IPS DF 6.9 (cell line): ENCODE data around the gene UTS2B.
"Not testable (repeated sequence)": the region's sequence is repeated elsewhere in the genome, so short reads cannot be mapped to it uniquely, and the experiment has no call there.

Experiments
- DNase-seq: peaks from one replicate; pipeline ENCODE4 v3.0.0-alpha.2; 2013; ENCODE audit warnings: low read depth, low spot score
- H3K27ac ChIP-seq: one replicate; pipeline ENCODE4 v1.5.1; 2013; ENCODE audit warnings: low read length, control low read depth
- H3K27me3 ChIP-seq: 2 replicates; pipeline ENCODE4 v1.6.1; 2013; ENCODE audit warnings: mild to moderate bottlenecking, low read length; ENCODE audit not compliant: control insufficient read depth, insufficient read depth
- H3K36me3 ChIP-seq: 2 replicates; pipeline ENCODE4 v1.6.1; 2013; ENCODE audit warnings: low read length; ENCODE audit not compliant: control insufficient read depth, insufficient read depth
- H3K4me1 ChIP-seq: 2 replicates; pipeline ENCODE4 v1.6.1; 2013; ENCODE audit warnings: low read length; ENCODE audit not compliant: control insufficient read depth, insufficient read depth
- H3K4me3 ChIP-seq: 2 replicates; pipeline ENCODE4 v1.5.1; 2013; ENCODE audit warnings: mild to moderate bottlenecking, low read length
- H3K9me3 ChIP-seq: 2 replicates; pipeline ENCODE4 v1.6.1; 2013; ENCODE audit warnings: low read length, inconsistent platforms; ENCODE audit not compliant: control insufficient read depth, insufficient read depth
- WGBS: extraction: QIAGEN DNeasy Blood & Tissue Kit; methylation state at CpG from one replicate; pipeline ENCODE4 v1.1.7; 2013; ENCODE audit warnings: mixed read lengths, missing lambda C conversion rate; ENCODE audit not compliant: insufficient read length, insufficient coverage; 5-methylcytosine and 5-hydroxymethylcytosine counted together

The UTS2B gene

DNA sequence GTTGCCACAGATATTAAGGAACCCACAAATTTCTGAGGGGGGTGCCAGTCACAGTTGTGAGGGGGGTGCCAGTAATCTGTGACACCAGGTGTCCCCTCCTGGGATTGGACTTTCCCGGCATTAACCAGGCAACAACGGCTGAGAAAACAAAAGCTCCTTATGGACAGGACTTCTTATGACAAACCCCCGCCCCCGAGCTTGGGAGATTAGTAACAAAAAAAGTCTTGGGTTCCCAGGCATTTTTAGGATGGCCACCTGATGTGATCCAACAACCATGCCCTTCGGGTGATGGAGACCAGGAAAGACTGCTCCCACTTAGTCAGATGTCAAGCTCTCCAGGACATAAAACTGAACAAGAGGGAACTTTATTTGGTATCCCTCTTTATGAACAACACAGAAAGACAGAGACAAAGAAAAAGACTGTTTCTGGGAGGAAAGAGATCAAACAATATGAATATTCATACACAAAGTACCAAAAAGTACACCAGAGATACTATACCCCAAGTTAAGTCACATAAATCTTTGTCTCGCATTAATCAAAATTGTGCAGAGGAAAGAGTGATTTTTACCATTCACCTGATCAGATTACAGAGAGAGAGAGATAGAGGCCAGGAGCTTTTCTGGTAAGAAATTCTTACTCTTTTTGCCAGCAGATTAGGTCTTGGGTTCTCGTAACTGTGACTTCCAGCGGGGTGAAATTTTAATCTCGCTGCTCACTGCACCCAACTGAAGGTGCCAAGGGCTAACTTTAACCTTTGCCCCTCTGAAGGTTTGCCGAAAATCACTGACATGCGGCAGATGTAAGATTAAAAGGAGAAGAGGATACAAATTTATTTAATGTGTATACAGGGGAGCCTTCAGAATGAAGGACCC, 69.7 kb downstream of the UTS2B start:
- no peak overlapping the region for H3K27ac ChIP-seq
- no CpG with 5 or more reads among the region's 11 CpGs for WGBS
- no peaks in the 10 kb centered on the region for H3K9me3 ChIP-seq
- H3K36me3 ChIP-seq = no peaks in the 10 kb centered on the region
- H3K4me1 ChIP-seq = peaks cover 10% of the 10 kb centered on the region
- H3K4me3 ChIP-seq = no peak overlapping the region
- DNase-seq = no peak
- no peaks in the 10 kb centered on the region for H3K27me3 ChIP-seq

DNA sequence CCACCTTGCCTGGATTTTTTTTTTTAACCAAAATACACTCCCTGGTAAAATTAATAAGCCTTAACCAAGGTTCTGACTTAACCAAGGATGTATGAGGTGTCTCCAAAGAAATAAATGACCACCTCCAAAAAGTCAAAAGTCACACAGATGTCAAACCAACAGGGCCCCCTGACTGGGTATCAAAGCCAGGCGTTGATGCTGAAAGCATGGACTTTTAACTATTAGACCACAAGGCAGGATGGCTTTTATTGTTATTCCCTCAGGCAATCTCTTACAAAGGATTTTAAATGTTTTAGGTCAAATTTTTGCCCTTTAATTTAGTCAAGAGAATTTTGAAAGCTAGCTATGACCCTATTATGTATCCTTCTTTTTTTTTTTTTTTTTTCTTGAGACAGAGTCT, 70.8 kb downstream of the UTS2B start:
- no CpG with 5 or more reads among the region's 1 CpG for WGBS
- H3K27me3 ChIP-seq = no peaks in the 10 kb centered on the region
- no peaks in the 10 kb centered on the region for H3K9me3 ChIP-seq
- no peak for DNase-seq
- H3K27ac ChIP-seq = no peak overlapping the region
- no peaks in the 10 kb centered on the region for H3K36me3 ChIP-seq
- peaks cover 13% of the 10 kb centered on the region for H3K4me1 ChIP-seq
- H3K4me3 ChIP-seq = no peak overlapping the region

DNA sequence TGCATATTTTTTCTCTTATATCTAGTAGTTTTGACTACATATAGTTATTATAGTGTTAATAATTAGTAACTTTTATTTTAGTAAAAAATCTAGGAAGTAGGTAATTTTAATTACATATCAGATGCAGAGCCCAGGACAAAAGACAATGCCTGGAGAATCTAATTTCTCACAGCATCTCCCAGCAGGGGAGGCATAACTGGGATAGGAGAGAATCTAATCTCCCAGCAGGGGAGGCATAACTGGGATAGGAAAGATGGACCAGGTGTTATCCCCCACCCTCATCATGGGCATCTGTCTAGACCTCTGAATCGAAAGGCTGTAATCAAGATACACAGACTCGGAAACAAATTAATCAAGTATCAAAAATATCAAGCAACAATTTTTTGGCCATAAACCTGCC, 73.0 kb downstream of the UTS2B start:
- Histone ChIP-seq H3K27ac (no peak overlapping the region), H3K4me1 (peaks cover 13% of the 10 kb centered on the region), H3K27me3 (no peaks in the 10 kb centered on the region), H3K9me3 (no peaks in the 10 kb centered on the region), H3K4me3 (no peak overlapping the region), H3K36me3 (no peaks in the 10 kb centered on the region)
- DNase-seq = no peak
- no CpG with 5 or more reads among the region's 2 CpGs for WGBS

DNA sequence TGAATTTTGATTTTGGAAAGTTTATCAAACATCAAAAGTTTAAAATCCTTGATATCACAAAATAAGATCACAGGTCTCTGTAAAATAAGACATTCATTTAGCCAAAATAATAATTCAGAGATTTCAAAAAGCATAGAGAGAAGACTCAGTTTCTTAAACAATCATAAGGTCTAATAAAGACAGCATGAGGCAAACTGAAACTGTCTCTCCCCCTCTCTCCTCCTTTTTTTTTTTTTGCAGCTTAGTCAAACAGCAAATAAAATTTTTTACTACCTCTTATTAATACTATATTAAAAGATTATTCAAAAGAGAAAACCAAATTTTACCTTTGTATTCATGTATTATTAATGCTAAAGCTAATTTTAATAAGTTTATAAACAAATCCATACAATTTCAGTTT, 73.9 kb downstream of the UTS2B start:
- Histone ChIP-seq H3K4me1 (peaks cover 13% of the 10 kb centered on the region), H3K9me3 (no peaks in the 10 kb centered on the region), H3K27me3 (no peaks in the 10 kb centered on the region), H3K36me3 (no peaks in the 10 kb centered on the region), H3K4me3 (no peak overlapping the region), H3K27ac (no peak overlapping the region)
- no peak for DNase-seq

DNA sequence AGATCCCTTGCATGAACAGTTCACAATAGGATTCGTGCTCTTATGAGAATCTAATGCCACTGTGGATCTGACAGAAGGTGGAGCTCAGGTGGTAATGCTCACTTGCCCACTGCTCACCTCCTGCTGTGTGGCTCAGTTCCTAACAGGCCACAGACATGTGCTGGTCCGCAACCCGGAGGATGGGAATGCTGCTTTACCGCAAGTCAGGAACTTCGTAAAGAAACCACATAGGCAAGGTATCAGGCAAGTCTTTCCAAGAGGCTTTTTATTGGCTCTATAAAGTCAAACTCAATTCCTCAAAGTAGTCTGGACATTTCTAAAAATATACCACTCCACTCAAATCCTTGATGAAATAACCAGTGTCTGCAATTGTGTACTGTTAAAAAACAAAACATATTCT, 75.2 kb downstream of the UTS2B start:
- Histone ChIP-seq H3K36me3 (no peaks in the 10 kb centered on the region), H3K27me3 (no peaks in the 10 kb centered on the region), H3K27ac (no peak overlapping the region), H3K4me1 (peaks cover 10% of the 10 kb centered on the region), H3K4me3 (no peak overlapping the region), H3K9me3 (no peaks in the 10 kb centered on the region)
- DNase-seq = no peak
- WGBS = no CpG with 5 or more reads among the region's 5 CpGs

DNA sequence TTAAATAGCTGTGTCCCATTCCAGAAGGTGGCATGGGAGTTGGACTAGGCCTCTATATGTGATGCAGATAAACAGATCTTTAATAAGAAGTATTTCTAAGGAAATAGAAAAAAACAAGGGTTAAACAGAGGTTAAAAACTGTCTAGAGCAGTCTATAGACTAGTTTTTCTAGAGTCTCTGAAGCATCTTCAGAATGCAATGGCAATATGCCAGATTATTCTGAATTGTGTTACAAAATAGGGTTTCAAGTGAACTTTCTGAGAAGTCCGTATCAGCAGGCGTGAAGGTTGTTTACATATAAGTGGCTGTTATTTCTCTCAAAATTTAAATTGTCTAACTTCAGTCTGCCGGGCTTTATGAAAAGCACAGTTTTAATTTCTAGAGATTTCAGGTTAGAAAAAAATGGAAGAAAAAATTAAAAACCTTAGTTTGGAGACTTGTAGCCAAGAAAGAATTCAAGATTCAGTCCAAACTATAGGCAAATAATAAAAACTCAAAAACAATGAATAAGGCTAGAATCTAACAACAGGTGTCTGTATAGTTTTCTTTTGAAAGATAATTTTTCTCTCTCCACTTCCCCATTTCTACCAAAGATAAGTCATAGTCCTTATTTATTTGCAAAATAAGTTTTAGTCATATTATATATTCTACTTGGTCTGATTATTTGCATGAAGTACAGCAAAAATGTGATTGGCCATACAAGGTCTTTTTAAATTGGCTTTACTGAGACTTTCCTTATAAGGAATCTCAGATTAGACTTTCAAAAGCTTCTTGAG, 76.0 kb downstream of the UTS2B start:
- DNase-seq = no peak
- no CpG with 5 or more reads among the region's 3 CpGs for WGBS
- Histone ChIP-seq H3K27me3 (no peaks in the 10 kb centered on the region), H3K9me3 (no peaks in the 10 kb centered on the region), H3K36me3 (no peaks in the 10 kb centered on the region), H3K4me3 (no peak overlapping the region), H3K4me1 (peaks cover 10% of the 10 kb centered on the region), H3K27ac (no peak overlapping the region)

DNA sequence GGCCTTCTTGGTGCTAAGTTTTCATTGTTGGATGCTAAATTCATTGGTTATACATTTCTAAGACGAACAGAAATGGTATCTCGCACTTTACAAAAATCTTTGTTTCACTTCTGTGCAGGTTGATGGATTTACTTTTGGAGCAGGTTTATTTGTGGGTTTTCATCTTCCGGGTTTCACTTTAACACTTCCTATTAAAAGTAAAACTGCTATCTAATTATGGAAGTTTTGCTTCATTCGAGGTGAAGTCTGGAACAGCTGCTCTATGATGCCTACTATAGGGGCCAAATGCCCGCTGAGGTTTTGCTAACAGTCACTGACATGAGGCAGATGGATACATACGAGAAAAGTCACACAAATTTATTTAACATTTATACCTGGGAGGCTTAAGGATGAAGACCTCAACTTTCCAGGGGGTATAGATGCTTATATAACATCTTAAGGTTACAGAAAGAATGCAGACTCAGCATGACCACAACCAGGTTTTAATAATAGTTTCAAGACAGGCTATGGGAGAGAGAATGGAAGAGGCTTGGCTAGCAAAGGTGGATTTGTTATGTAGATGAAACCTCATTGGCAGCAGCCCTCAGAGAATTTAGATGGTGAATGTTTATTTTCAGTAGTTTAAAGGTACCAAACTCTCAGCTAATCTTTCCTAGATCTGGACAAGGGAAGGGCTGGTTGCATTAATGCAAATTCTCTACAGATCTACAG, 77.1 kb downstream of the UTS2B start:
- DNase-seq = no peak
- no CpG with 5 or more reads among the region's 6 CpGs for whole genome bisulfite sequencing
- H3K9me3 ChIP-seq = no peaks in the 10 kb centered on the region
- no peak overlapping the region for H3K27ac ChIP-seq
- peaks cover 6% of the 10 kb centered on the region; the same call in 1 of the 2 replicates for H3K4me1 ChIP-seq
- H3K36me3 ChIP-seq = no peaks in the 10 kb centered on the region
- no peaks in the 10 kb centered on the region for H3K27me3 ChIP-seq
- no peak overlapping the region for H3K4me3 ChIP-seq

DNA sequence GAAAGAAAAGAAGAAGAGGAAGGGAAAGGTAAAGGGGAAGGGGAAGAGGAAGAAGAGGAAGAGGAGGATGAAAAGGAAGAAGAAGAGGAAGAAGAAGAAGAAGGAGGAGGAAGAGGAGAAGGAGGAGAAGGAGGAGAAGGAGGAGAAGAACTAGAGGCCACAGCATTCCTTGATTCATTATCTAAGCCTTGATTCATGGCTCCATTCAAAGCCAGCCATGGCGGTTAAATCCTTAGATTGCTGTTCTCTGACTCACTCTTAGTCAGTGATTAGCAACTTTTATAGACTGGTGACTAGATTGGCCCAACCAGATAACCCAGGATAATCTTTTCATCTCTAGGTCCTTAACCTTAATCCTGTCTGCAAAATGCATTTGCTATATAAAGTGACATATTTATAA, 83.7 kb downstream of the UTS2B start:
- H3K27ac ChIP-seq = no peak overlapping the region
- no peaks in the 10 kb centered on the region for H3K27me3 ChIP-seq
- H3K4me1 ChIP-seq = no peaks in the 10 kb centered on the region
- H3K4me3 ChIP-seq = no peak overlapping the region
- no peaks in the 10 kb centered on the region for H3K36me3 ChIP-seq
- WGBS = no CpG with 5 or more reads among the region's 1 CpG
- DNase-seq = no peak
- no peaks in the 10 kb centered on the region for H3K9me3 ChIP-seq

DNA sequence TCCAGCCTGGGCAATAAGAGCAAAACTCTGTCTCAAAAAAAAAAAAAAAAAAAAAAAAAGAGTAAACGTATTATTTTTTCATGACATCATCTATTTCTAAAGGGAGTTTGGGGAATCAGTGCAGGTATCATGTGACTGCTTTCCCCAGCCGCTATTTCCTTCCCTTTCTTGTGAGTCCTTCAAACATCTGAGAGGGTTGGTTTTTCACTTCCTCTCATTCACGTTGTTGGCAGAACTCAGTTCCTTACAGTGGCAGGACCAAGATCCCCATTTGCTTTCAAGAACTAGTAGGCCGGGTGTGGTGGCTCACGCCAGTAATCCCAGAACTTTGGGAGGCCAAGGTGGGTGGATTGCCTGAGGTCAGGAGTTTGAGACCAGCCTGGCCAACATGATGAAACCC, 84.3 kb downstream of the UTS2B start:
- H3K9me3 ChIP-seq, H3K36me3 ChIP-seq, H3K4me3 ChIP-seq, DNase-seq, H3K27ac ChIP-seq, H3K4me1 ChIP-seq, H3K27me3 ChIP-seq: not testable (repeated sequence)
- WGBS = no CpG with 5 or more reads among the region's 5 CpGs

DNA sequence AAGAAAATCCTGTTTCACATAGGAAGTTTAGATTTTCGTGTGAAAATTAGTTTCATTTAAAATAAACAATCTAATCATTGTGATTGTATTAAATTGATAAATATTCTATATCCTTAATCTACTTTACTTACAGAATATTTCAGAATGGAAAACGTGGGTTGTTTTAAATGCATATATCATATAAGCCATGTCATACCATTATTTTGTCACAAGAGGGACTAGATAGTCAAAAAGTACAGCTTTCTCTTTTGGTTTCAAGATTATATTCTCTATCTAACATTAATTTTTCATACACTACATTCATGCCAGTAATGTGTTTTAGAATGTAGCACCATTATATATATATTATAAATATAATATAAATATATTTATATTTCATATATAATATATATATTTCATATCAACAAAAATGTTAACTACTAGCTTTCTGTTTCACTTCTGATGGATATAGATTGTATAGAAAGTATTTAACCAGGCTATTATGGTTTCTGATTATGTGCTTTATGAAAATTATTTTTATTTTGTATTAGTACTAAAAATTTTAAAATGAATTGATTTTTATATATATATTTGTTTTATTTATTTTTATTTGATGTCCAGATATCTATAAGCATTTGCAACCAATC, 86.0 kb downstream of the UTS2B start:
- H3K36me3 ChIP-seq = no peaks in the 10 kb centered on the region
- no peaks in the 10 kb centered on the region for H3K4me1 ChIP-seq
- H3K27me3 ChIP-seq = no peaks in the 10 kb centered on the region
- DNase-seq = no peak
- no peak overlapping the region for H3K27ac ChIP-seq
- WGBS = no CpG with 5 or more reads among the region's 2 CpGs
- no peak overlapping the region for H3K4me3 ChIP-seq
- no peaks in the 10 kb centered on the region for H3K9me3 ChIP-seq
